K562 (cell line): ENCODE data around the gene EMP2. TPM values are rescaled to one million over a fixed set of nuclear protein-coding genes. Genes with fewer than 3 reads are reported as not detected.

Source experiments
- ARID3A ChIP-seq: IDR thresholded peaks from 2 replicates; pipeline ENCODE4 v1.6.1; 2012; ENCODE audit warnings: low read depth, low read length, improper control_type of control experiment, borderline replicate concordance
- ASH1L ChIP-seq: fragments of 450-650 bp; IDR thresholded peaks from 2 replicates; pipeline ENCODE4 v1.6.1; 2018; ENCODE audit warnings: borderline replicate concordance, mild to moderate bottlenecking, low read depth; ENCODE audit not compliant: partially characterized antibody
- ATF1 ChIP-seq, 2 experiments: fragments of 450-650 bp in 1 of 2; IDR thresholded peaks; 2 replicates each; pipeline ENCODE4 v1.6.1; 2016; ENCODE audit warnings: missing compliant biosample characterization in 1 of 2, missing genetic modification characterization in 1 of 2
- BACH1 ChIP-seq: fragments of 200-800 bp; sonication (Bioruptor generic); IDR thresholded peaks from 2 replicates; pipeline ENCODE4 v1.6.1; 2016; ENCODE audit warnings: missing genetic modification characterization, missing compliant biosample characterization
- CXXC5 ChIP-seq: fragments of 250-450 bp; sonication (Bioruptor Pico); IDR thresholded peaks from 2 replicates; pipeline ENCODE4 v1.8.0; 2022; ENCODE audit warnings: inconsistent platforms, mild to moderate bottlenecking, moderate library complexity
- ETV5 ChIP-seq: sonication (generic); formaldehyde crosslinking; IDR thresholded peaks from 2 replicates; pipeline ENCODE4 v1.4.0; 2020; ENCODE audit warnings: low read depth, mild to moderate bottlenecking, missing genetic modification reagents
- GATAD2A ChIP-seq: fragments of 450-650 bp; IDR thresholded peaks from 2 replicates; pipeline ENCODE4 v1.6.1; 2017
- HEY1 ChIP-seq: fragments of 250-450 bp; sonication (Bioruptor Pico); IDR thresholded peaks from 2 replicates; pipeline ENCODE4 v1.5.0; 2020; ENCODE audit warnings: mild to moderate bottlenecking, moderate library complexity, borderline replicate concordance
- MEIS2 ChIP-seq: fragments of 450-650 bp; IDR thresholded peaks from 2 replicates; pipeline ENCODE4 v1.6.1; 2014; ENCODE audit warnings: mild to moderate bottlenecking; ENCODE audit not compliant: partially characterized antibody
- MYNN ChIP-seq, 2 experiments: sonication (generic); formaldehyde crosslinking in 1 of 2; IDR thresholded peaks; 2 replicates each; pipeline versions ENCODE4 v1.5.0 to v1.6.1; 2016 to 2020; ENCODE audit warnings: antibody characterized with exemption in 1 of 2, missing genetic modification reagents in 1 of 2
- NRF1 ChIP-seq, 2 experiments: fragments of 450-650 bp; IDR thresholded peaks in 1 of 2; conservative IDR thresholded peaks in 1 of 2; 2 replicates each; pipeline ENCODE4 v1.6.1; 2014; ENCODE audit warnings: mild to moderate bottlenecking in 2 of 2
- RBM22 ChIP-seq: fragments of 200-400 bp; formaldehyde crosslinking; IDR thresholded peaks from 2 replicates; pipeline ENCODE4 v1.6.1; 2018; ENCODE audit warnings: low read length, low read depth; ENCODE audit not compliant: poor library complexity, severe bottlenecking
- SAP30 ChIP-seq: fragments of 200-600 bp; sonication (generic); IDR thresholded peaks from 2 replicates; pipeline ENCODE4 v1.6.1; 2012; ENCODE audit warnings: borderline replicate concordance, low read depth, mild to moderate bottlenecking, moderate library complexity, low read length, control low read depth, inconsistent platforms; ENCODE audit not compliant: insufficient read depth, poor library complexity, severe bottlenecking
- SMAD3 ChIP-seq: fragments of 450-650 bp; formaldehyde crosslinking; conservative IDR thresholded peaks from 2 replicates; pipeline ENCODE4 v1.4.0; 2020; ENCODE audit warnings: mild to moderate bottlenecking
- SPI1 ChIP-seq: IDR thresholded peaks from 2 replicates; pipeline ENCODE4 v1.6.1; 2011; ENCODE audit warnings: low read depth, low read length, control low read depth, borderline replicate concordance
- ZNF12 ChIP-seq: sonication (generic); formaldehyde crosslinking; IDR thresholded peaks from 2 replicates; pipeline ENCODE4 v1.4.0; 2020; ENCODE audit warnings: mild to moderate bottlenecking, missing genetic modification reagents
- ZNF174 ChIP-seq: fragments of 250-450 bp; sonication (Bioruptor Pico); IDR thresholded peaks from 2 replicates; pipeline ENCODE4 v1.4.0; 2020; ENCODE audit warnings: mild to moderate bottlenecking
- ZNF3 ChIP-seq: fragments of 250-450 bp; sonication (Bioruptor Pico); IDR thresholded peaks from 2 replicates; pipeline ENCODE4 v1.5.0; 2021; ENCODE audit warnings: mild to moderate bottlenecking, moderate library complexity
- ZNF668 ChIP-seq: fragments of 250-450 bp; sonication (Bioruptor Pico); IDR thresholded peaks from 2 replicates; pipeline ENCODE4 v1.8.0; 2022; ENCODE audit warnings: mild to moderate bottlenecking, inconsistent platforms
- ZNF76 ChIP-seq: fragments of 250-450 bp; sonication (Bioruptor Pico); IDR thresholded peaks from 2 replicates; pipeline ENCODE4 v1.4.0; 2020; ENCODE audit warnings: mild to moderate bottlenecking, moderate library complexity, borderline replicate concordance
- ZNF764 ChIP-seq: fragments of 250-450 bp; sonication (Bioruptor Pico); IDR thresholded peaks from 2 replicates; pipeline ENCODE4 v1.4.0; 2020; ENCODE audit warnings: low read depth, mild to moderate bottlenecking, moderate library complexity
- ZNF780A ChIP-seq: fragments of 250-450 bp; sonication (Bioruptor Pico); IDR thresholded peaks from 2 replicates; pipeline ENCODE4 v1.5.0; 2021; ENCODE audit warnings: mild to moderate bottlenecking
- polyA plus RNA-seq, 8 experiments: library from polyadenylated mRNA; depleted of rRNA in 4 of 8; stranded (reverse) in 5 of 8; unstranded in 3 of 8; fragments of >200 nt; fragmentation: Nextera tagmentation in 2 of 8; fragmentation: Illumina TruSeq in 1 of 8; extraction: Ambion mirVana in 2 of 8; extraction: Trizol in 1 of 8; gene quantifications; 2 replicates each; pipeline versions ENCODE4 v1.2.1 to v1.2.3, GENCODE V29; 2011 to 2014; ENCODE audit warnings: inconsistent platforms in 1 of 8, missing spikeins in 1 of 8
- total RNA-seq, 7 experiments: library from RNA; depleted of rRNA in 6 of 7; stranded (reverse); fragments of >200 nt in 6 of 7; fragmentation: Illumina TruSeq in 2 of 7; extraction: Trizol in 2 of 7; gene quantifications; 2 replicates each; pipeline versions ENCODE4 v1.2.1 to v1.2.3, GENCODE V29; 2011 to 2021; ENCODE audit warnings: low replicate concordance in 1 of 7
- TF ChIP-seq, protein P1 (sequence below): fragments of 250-450 bp; sonication (Bioruptor Pico); IDR thresholded peaks from 2 replicates; pipeline ENCODE4 v1.4.0; 2020
- TF ChIP-seq, protein P2 (sequence below): fragments of 250-450 bp; sonication (Bioruptor Pico); IDR thresholded peaks from 2 replicates; pipeline ENCODE4 v1.9.0; 2021; ENCODE audit warnings: mild to moderate bottlenecking, inconsistent platforms

Gene EMP2
- total and polyA plus RNA-seq, 9 of the 15 experiments (the other 6 are each of a cell fraction or from before 2014, with no cell fraction given): 0.73 to 6.2 (median 3.1) TPM

- TF ChIP-seq, protein P1, sequence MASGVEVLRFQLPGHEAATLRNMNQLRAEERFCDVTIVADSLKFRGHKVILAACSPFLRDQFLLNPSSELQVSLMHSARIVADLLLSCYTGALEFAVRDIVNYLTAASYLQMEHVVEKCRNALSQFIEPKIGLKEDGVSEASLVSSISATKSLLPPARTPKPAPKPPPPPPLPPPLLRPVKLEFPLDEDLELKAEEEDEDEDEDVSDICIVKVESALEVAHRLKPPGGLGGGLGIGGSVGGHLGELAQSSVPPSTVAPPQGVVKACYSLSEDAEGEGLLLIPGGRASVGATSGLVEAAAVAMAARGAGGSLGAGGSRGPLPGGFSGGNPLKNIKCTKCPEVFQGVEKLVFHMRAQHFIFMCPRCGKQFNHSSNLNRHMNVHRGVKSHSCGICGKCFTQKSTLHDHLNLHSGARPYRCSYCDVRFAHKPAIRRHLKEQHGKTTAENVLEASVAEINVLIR (CRISPR knock-in tag): no peak
- TF ChIP-seq ZNF174 (CRISPR knock-in tag): no peak
- no peak for TF ChIP-seq ZNF668 (CRISPR knock-in tag)
- peak; percentile 31; the same call in 1 of the 2 replicates for TF ChIP-seq MYNN (IDR thresholded peaks at IDR 0.05)
- TF ChIP-seq MYNN (CRISPR knock-in tag; IDR thresholded peaks at IDR 0.05): no peak
- no peak for TF ChIP-seq SMAD3
- no peak for TF ChIP-seq ASH1L
- peak; percentile 88 to 90 for TF ChIP-seq NRF1 (conservative IDR thresholded peaks at IDR 0.05 in 1 of 2, IDR thresholded peaks at IDR 0.05 in 1 of 2)
- TF ChIP-seq RBM22: no peak
- TF ChIP-seq SAP30: no peak
- no peak for TF ChIP-seq HEY1 (CRISPR knock-in tag)
- peak; percentile 28; the same call in 1 of the 2 replicates for TF ChIP-seq CXXC5 (CRISPR knock-in tag)
- TF ChIP-seq ZNF12 (CRISPR knock-in tag): no peak
- TF ChIP-seq ZNF76 (CRISPR knock-in tag): no peak
- TF ChIP-seq SPI1: no peak
- TF ChIP-seq BACH1 (tag): no peak
- 0 out of 2 replicates have a peak, but pooled peaks have one; percentile 6 for TF ChIP-seq ATF1 (CRISPR knock-in tag; IDR thresholded peaks at IDR 0.05)
- TF ChIP-seq ATF1 (tag; IDR thresholded peaks at IDR 0.05): peak; percentile 57; the same call in 1 of the 2 replicates
- TF ChIP-seq ZNF764 (CRISPR knock-in tag): no peak
- no peak for TF ChIP-seq ZNF3 (CRISPR knock-in tag)
- TF ChIP-seq GATAD2A: no peak
- TF ChIP-seq, protein P2, sequence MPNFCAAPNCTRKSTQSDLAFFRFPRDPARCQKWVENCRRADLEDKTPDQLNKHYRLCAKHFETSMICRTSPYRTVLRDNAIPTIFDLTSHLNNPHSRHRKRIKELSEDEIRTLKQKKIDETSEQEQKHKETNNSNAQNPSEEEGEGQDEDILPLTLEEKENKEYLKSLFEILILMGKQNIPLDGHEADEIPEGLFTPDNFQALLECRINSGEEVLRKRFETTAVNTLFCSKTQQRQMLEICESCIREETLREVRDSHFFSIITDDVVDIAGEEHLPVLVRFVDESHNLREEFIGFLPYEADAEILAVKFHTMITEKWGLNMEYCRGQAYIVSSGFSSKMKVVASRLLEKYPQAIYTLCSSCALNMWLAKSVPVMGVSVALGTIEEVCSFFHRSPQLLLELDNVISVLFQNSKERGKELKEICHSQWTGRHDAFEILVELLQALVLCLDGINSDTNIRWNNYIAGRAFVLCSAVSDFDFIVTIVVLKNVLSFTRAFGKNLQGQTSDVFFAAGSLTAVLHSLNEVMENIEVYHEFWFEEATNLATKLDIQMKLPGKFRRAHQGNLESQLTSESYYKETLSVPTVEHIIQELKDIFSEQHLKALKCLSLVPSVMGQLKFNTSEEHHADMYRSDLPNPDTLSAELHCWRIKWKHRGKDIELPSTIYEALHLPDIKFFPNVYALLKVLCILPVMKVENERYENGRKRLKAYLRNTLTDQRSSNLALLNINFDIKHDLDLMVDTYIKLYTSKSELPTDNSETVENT: no peak
- no peak for TF ChIP-seq ARID3A
- TF ChIP-seq MEIS2: peak; percentile 69
- no peak for TF ChIP-seq ZNF780A
- TF ChIP-seq ETV5 (CRISPR knock-in tag): no peak
These were observed 39.0 kb upstream of the EMP2 start (continued) for GRCh38 chr16:10619271-10619849.
